Right hindlimb (tissue), 1 donor: ENCODE measurements around the gene ACACA.
"Not testable (repeated sequence)": the region's sequence is repeated elsewhere in the genome, so short reads cannot be mapped to it uniquely, and the experiment has no call there.

ENCODE experiments used
- DNase-seq: peaks from one replicate; pipeline ENCODE4 v3.0.0-alpha.2; 2018

ACACA gene

DNA sequence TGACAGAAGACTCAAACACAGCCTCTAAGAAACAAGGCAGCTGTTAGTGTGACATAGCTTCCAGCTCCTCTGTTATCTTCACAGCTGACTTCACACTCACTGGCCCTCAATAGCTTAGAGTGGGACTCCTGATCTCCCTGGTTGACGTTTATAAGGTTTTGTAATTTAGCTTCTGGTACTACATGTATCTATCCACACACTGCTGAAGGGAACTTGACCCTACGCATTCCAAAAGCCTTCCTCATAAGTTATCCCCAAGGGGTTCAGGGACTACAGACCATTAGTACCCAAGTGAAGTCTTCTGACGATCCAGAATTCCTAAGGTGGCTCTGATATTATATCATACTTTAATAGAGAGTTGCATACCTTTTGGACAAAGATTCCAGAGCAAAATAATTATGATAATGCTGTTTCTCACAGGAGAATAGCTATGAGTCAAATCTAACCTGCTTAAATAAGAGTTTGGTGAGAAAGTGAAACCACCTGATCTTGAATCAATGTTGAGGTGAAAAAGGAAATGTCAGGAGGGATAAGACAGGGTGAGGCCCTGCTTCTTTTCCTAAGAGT is 14.5 kb downstream of the ACACA start:
- DNase-seq: no peak

- DNase-seq: no peak
Observed at GRCh38 chr17:37391146-37391545, 15.5 kb downstream of the ACACA start.

GRCh38 chr17:37389160-37389559 is 17.5 kb downstream of the ACACA start:
- no peak for DNase-seq

DNA sequence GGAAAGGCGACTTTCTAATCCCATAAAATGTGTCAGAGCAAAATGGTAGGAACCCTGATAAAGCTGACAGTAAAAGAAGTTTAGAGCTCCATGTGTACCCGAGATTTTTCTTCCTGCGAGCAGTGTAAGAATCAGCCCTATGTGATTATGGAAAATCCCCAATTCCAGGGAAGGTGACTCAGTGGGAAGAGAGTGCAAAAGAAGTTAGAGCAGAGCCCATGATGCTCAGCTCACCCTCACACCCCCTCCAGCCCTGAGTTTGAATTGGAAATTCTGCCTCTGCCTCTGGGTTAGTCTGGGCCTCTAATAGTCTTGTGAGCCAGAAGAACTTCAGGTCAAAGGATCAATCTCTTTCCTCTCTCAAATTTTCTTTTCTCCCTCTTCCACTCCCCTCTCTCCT is 18.4 kb downstream of the ACACA start:
- no peak for DNase-seq

GRCh38 chr17:37386462-37386861 is 20.2 kb downstream of the ACACA start:
- DNase-seq: no peak

DNA sequence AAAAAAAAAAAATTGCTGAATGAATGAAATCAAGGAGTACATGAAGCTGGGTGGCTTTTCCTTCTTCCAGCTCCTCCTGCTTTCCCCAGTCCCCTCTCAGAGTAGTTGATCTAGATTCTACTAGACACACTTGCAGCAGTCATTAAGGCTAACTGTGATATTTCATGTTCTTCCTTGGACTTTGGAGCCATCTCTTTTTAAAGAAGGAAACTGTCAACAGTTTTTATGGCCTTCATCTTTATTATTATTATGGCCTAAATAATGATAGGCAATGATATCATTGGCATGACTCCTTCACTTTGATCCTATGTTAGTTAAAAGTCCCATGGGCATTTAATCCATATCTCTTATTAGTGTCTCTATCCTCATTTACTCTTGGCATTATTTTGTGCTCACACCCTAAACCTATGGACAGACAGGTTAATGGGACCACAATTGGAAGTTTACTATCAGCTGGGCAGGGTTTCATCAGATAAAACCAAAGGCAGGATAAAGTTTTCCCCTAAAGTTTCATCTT is 21.1 kb downstream of the ACACA start:
- DNase-seq: no peak

GRCh38 chr17:37384560-37385149 is 22.0 kb downstream of the ACACA start:
- DNase-seq: no peak

DNA sequence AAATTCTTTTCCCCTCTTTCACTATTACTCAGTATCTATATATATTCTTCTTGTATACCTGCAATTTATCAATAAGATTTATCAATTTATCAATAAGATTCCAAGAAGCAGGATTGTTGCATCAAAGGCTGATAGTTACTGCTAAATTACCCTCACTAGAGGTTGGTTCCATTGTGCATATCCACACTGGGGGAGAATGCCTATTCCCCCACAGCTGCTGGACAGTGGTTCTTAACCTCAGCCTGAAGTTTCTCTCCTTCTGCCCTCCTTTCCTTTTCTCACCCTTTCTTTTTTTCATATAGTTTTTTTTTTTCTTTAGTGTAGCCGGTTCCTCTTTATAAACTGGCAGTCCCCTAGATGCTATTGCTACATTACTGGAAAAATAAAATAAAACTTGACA is 24.6 kb downstream of the ACACA start:
- DNase-seq: no peak

DNA sequence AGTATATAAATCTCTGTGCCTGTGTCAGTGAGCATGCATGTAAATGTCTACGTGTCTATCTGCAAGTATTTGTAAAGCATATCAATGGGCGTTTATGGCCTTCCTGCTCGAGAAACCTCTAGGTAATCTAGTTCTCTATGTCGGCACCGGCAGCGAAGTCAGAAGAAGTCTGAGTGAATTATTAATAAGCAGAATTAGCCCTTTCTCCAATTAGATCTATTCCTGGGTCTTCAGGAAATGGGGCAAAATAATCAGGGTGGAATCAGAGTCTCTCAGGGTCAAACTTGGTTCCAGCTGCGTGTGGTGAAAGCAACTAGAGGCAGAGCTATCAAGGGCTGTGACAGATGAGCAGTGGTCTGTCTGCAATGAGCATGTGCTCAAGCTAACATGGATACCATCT is 30.9 kb downstream of the ACACA start, which contains the start of gene C17orf78:
Gene C17orf78 (plus strand): TSS at position 280 of the 400 bp plus-strand sequence. CDS start 108 bp downstream, at position 388.
- no peak for DNase-seq

DNA sequence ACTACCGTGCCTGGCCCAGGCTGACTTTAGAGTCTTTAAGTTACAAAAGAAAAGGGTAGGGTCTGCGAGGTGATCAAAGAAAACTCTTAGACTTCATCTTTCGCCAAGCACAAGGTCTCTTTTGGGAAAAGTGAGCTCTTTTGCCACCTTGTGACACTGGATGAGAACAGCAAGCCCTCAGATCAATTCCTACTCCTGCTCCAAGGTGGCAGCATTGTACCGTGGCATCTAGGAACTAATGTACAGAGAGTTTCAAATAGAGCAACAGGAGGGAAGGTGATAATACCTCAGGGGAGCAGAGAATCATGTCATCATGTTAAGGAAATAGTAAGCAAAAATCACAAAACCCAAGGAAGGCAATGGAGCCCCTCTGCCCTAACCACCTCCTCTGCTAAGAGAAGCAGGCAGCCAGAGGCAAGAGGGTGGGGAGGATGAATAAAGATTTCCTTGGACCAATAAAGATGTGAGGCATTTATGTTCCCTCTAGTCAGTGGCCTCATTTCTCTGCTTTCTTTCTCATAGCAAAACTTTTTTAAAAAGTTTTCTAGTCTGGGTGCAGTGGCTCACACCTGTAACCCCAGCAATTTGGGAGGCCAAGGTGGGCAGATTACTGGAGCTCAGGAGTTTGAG is 33.0 kb downstream of the ACACA start:
- peak; percentile 65 for DNase-seq

DNA sequence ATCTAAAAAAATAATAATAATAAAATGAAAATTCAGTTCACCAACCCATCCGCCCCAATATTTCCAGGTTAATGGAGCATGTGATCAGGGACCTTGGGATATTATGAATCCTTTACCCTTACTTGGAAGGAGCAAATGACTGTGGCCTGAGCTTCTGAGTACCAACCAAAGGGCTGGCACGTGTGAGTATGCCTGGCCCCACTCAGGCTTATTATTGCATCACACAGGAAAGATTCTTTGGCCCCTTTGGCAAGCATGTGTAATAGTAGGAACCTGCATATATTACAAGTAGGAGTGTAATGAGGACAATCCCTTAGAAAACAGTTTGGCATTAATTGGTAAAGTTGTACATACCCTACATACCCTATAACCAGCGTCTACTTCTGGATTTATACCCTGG is 38.1 kb downstream of the ACACA start:
- no peak for DNase-seq

DNA sequence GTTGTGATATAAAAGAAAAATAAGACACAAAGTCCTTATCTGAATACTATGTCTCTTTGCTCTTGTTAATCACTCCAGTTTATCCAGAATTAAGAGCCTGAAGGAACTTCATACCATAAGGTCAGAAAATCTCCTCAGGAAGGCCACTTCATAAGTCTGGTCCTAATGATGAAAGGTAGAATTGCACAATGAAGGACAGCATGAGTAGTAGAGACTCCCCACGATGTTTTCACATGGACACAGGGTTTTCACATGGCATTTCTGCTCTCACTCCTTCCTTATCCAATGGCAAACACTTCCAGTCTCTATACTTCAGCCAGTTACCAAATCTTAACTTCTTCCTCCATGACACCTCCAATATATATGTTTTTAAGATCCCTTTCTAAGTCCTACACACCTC is 41.0 kb downstream of the ACACA start:
- no peak for DNase-seq

DNA sequence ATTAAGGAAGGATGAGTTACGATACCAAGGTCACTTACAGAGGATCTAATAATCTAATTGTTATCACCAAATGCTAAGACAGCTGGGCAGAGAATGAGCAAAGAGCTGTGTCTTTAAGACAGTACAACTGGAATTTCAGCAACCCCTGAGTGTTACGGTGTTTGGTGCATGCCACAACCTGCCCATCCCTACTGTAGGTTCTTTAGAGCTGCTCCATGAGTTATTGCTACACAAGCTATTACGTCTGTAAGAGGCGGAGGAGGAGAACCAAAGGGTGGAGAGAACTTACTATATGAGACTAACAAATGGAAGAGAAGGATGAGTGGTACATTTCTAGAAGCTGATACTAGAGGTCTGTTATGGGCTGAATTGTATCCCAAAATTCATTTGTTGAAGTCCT is 45.1 kb downstream of the ACACA start:
- no peak for DNase-seq

DNA sequence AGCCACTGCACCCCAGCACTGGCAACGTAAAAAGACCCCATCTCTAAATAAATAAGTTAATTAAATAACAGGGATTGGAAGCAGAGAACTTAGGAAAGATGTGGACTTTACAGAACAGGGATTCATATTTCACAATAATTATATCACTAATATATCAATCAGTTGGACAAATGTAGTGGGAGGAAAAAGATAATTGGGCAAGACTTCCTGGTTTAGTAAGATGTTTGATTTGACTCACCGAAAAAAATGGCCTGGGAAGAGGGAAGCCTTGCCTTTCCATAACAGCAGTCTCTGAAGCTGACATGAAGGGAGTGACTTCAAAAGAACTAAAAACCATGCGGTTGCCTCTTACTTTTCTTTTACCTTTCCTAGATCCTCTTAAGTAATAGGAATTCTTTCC is 46.0 kb downstream of the ACACA start:
- DNase-seq: no peak

DNA sequence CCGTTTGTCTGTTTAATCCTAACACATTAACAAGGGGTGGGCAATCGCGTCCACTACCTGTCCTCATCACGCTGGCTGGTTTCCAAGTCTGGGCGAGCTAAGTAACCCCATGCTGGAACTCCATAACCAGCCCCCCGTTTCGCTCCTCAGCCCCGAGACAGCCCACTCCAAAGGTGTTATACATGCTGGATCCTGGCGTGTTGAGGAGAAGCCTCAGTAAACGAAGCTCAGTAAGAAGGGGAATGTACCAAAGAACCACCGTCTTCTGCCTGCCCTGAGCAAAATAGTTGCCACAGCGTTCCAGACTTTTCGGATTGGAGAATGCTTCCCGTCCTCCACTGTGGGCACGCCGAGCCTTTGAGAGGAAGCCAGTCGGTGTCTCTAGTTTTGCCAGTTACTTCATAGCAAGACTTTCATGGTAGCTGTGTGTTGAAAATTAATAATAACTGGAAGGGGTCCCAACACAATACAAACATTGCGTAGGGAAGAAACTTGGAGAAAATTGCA is 46.9 kb downstream of the ACACA start:
- DNase-seq: no peak

GRCh38 chr17:37358830-37359681 is 47.6 kb downstream of the ACACA start:
- DNase-seq: peak; percentile 96

GRCh38 chr17:37358098-37358829 is 48.4 kb downstream of the ACACA start:
- peak; percentile 78 for DNase-seq

- DNase-seq: not testable (repeated sequence)
Observed at GRCh38 chr17:37356796-37357569, 49.7 kb downstream of the ACACA start.

- DNase-seq: not testable (repeated sequence)
Observed at GRCh38 chr17:37346863-37347402, 59.7 kb downstream of the ACACA start.

DNA sequence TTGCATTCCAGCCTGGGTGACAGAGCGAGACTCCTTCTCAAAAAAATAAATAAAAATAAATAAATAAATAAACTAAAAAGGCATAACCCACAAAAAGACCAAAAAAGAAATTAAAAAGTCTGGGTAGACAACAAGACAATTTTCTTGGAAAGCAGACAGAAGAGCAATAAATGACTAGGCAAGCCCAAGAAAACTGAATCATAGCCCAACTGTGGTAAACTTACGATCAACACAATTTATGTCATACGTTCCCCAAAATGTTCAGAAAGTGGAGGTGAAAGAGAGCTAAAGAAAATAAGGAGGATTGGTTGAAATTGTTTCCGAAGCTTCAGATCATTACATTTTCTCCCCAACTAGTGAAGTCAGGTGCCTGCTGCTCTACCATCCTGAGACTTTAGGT is 62.1 kb downstream of the ACACA start:
- no peak for DNase-seq

DNA sequence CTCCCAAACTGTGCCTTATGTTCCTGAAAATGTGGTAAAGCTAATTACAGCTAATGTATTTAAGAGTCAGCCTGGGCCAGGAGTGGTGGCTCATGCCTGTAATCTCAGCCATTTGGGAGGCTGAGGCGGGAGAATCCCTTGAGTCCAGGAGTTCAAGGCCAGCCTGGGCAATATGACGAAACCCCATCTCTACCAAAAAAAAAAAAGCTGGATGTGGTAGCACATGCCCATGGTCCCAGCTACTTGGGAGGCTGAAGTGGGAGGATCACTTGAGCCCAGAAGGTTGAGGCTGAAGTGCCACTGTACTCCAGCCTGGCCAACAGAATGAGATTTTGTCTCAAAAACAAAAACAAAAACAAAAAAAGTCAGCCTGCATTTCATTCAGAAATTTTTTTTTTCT is 64.0 kb downstream of the ACACA start:
- no peak for DNase-seq
